PC-9 (cell line): ENCODE data around the gene CTIF. TPM values are rescaled to one million over a fixed set of nuclear protein-coding genes. Genes with fewer than 3 reads are reported as not detected.

Source experiments
- BruUV-seq: library from RNA; stranded (reverse); fragments of 400-500 nt; replicated peaks from 2 replicates; lab custom pipeline; 2021; lab: Mats Ljungman, UMichigan
- CTCF ChIA-PET: fragments of 300-600 bp; sonication (Branson Sonifier 250); formaldehyde crosslinking; loops from one replicate; lab custom pipeline; 2022; ENCODE audit warnings: antibody characterized with exemption; lab: Charles Lee
- POLR2A ChIA-PET: fragments of 300-600 bp; sonication (Branson Sonifier 250); formaldehyde crosslinking; loops from one replicate; lab custom pipeline; 2022; ENCODE audit warnings: antibody characterized with exemption; ENCODE audit not compliant: unreplicated experiment; lab: Charles Lee
- DNase-seq, 2 experiments: peaks; one replicate each; pipeline versions ENCODE4 v3.0.0 to v3.0.0-alpha.2; 2015 to 2022; ENCODE audit warnings: mixed read lengths in 1 of 2
- H2AFZ ChIP-seq: fragments of 200-600 bp; sonication (generic); 2 replicates; pipeline ENCODE4 v1.8.1; 2017; ENCODE audit warnings: antibody characterized with exemption
- H3F3A ChIP-seq: fragments of 200-600 bp; sonication (generic); 2 replicates; pipeline ENCODE4 v1.8.1; 2017; ENCODE audit warnings: antibody characterized with exemption, mild to moderate bottlenecking, low read depth; ENCODE audit not compliant: insufficient read depth
- H3K27ac ChIP-seq: fragments of 200-600 bp; sonication (generic); 2 replicates; pipeline ENCODE4 v1.6.1; 2016; ENCODE audit warnings: mixed run types
- H3K27me3 ChIP-seq: fragments of 200-600 bp; sonication (generic); 2 replicates; pipeline ENCODE4 v1.6.1; 2016; ENCODE audit warnings: low read depth, mixed run types; ENCODE audit not compliant: insufficient read depth
- H3K36me3 ChIP-seq: fragments of 200-600 bp; sonication (generic); 2 replicates; pipeline ENCODE4 v1.6.1; 2016; ENCODE audit warnings: low read depth, mixed run types
- H3K4me1 ChIP-seq: fragments of 200-600 bp; sonication (generic); replicated peaks from 2 replicates; pipeline ENCODE4 v1.6.1; 2016; ENCODE audit warnings: mixed run types; ENCODE audit not compliant: insufficient read depth
- H3K4me2 ChIP-seq: fragments of 200-600 bp; sonication (generic); 2 replicates; pipeline ENCODE4 v1.6.1; 2017; ENCODE audit warnings: mixed run types
- H3K4me3 ChIP-seq: fragments of 200-600 bp; sonication (generic); 2 replicates; pipeline ENCODE4 v1.6.1; 2016; ENCODE audit warnings: mixed run types
- H3K79me2 ChIP-seq: fragments of 200-600 bp; sonication (generic); 2 replicates; pipeline ENCODE4 v1.6.1; 2017; ENCODE audit warnings: low read depth, mixed run types
- H3K9me2 ChIP-seq: fragments of 200-600 bp; sonication (generic); 2 replicates; pipeline ENCODE4 v1.8.1; 2017; ENCODE audit warnings: mild to moderate bottlenecking; ENCODE audit not compliant: insufficient read depth
- H3K9me3 ChIP-seq: fragments of 200-600 bp; sonication (generic); 2 replicates; pipeline ENCODE4 v1.8.1; 2016; ENCODE audit warnings: low read depth; ENCODE audit not compliant: insufficient read depth
- H4K20me1 ChIP-seq: fragments of 200-600 bp; sonication (generic); 2 replicates; pipeline ENCODE4 v1.8.1; 2017; ENCODE audit not compliant: insufficient read depth
- EZH2 ChIP-seq: fragments of 200-600 bp; sonication (generic); IDR thresholded peaks from 2 replicates; pipeline ENCODE4 v1.8.0; 2017; ENCODE audit warnings: antibody characterized with exemption, low read depth
- intact Hi-C: fragments of 100-400 bp; cut with micrococcal nuclease; formaldehyde crosslinking; loops from one replicate; pipeline ENCODE4 v1.10.0; 2022; ENCODE audit not compliant: unreplicated experiment
- total RNA-seq: library from RNA; stranded (reverse); gene quantifications from 2 replicates; pipeline ENCODE4 v1.2.3, GENCODE V29; 2021
- TF ChIP-seq, protein P1 (sequence below): fragments of 200-600 bp; sonication (generic); conservative IDR thresholded peaks from 2 replicates; pipeline ENCODE4 v1.6.1; 2017; ENCODE audit warnings: mixed run types, antibody characterized with exemption, mild to moderate bottlenecking, moderate library complexity

CTIF gene
- total RNA-seq, 1 experiment from 2014 or later, result 26.2 TPM

DNA sequence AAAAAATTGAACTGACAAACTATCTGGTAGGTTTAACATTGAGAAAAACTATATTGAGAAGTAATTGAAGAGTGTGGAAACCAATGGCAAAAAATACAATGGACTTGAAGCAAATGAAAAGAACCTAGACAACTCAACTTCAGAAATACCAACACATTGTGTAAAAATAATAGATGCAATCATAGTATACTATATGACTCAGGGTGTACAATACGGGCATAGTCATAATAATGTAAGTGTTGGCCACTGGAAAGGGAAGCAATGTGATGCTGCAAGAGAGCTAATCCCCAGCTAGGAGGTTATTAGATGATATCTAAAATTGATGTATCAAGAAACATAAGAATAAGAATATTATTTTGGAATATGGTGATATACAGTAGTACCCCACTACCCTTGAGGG lies 366.7 kb downstream of the CTIF start:
- Histone ChIP-seq H4K20me1 (no peaks in the 10 kb centered on the region), H3K36me3 (no peaks in the 10 kb centered on the region), H2AFZ (no peak overlapping the region), H3K9me2 (no peaks in the 10 kb centered on the region), H3K9me3 (peaks cover 4% of the 10 kb centered on the region; the same call in 1 of the 2 replicates), H3K27ac (no peak overlapping the region), H3K4me2 (no peak overlapping the region), H3K27me3 (no peaks in the 10 kb centered on the region), H3K4me3 (no peak overlapping the region), H3F3A (peaks cover 4% of the 10 kb centered on the region; the same call in 1 of the 2 replicates), H3K4me1 (peaks cover 31% of the 10 kb centered on the region), H3K79me2 (no peaks in the 10 kb centered on the region)
- ChIA-PET POLR2A (no interaction called here), CTCF (no interaction called here)
- no peak for TF ChIP-seq EZH2
- TF ChIP-seq, protein P1, sequence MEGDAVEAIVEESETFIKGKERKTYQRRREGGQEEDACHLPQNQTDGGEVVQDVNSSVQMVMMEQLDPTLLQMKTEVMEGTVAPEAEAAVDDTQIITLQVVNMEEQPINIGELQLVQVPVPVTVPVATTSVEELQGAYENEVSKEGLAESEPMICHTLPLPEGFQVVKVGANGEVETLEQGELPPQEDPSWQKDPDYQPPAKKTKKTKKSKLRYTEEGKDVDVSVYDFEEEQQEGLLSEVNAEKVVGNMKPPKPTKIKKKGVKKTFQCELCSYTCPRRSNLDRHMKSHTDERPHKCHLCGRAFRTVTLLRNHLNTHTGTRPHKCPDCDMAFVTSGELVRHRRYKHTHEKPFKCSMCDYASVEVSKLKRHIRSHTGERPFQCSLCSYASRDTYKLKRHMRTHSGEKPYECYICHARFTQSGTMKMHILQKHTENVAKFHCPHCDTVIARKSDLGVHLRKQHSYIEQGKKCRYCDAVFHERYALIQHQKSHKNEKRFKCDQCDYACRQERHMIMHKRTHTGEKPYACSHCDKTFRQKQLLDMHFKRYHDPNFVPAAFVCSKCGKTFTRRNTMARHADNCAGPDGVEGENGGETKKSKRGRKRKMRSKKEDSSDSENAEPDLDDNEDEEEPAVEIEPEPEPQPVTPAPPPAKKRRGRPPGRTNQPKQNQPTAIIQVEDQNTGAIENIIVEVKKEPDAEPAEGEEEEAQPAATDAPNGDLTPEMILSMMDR, result no peak
- no peak for DNase-seq
- intact Hi-C loops, result no loop called here
- no TSS peak for BruUV-seq

DNA sequence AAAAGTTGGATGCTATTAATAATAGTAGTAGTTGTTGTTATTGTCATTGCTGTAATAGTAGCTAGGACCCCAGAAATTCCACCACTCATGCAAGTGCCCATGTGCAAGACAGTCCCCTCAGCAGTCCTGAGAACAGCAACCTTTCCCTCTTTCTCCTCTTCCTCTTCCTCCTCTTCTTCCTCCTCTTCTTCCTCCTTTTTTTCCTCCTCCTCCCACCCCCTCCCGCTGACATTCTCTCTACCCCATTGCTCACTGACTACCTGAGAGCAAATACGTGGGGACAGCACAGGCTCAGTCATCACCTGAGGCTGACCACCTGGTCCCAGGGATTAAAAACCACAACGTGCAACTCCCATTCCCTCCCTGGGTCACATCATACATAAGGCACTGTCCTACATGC lies 370.1 kb downstream of the CTIF start:
- no peaks in the 10 kb centered on the region for H3K9me2 ChIP-seq
- TF ChIP-seq, protein P1, result no peak
- H3K4me1 ChIP-seq, result 0 out of 2 replicates have a peak, but pooled peaks cover 5% of the 10 kb centered on the region
- no peaks in the 10 kb centered on the region for H3F3A ChIP-seq
- no peak overlapping the region for H2AFZ ChIP-seq
- no peaks in the 10 kb centered on the region for H3K27me3 ChIP-seq
- H3K4me2 ChIP-seq, result no peak overlapping the region
- ChIA-PET CTCF (no interaction called here), POLR2A (no interaction called here)
- H3K4me3 ChIP-seq, result no peak overlapping the region
- no peak overlapping the region for H3K27ac ChIP-seq
- no peaks in the 10 kb centered on the region for H3K36me3 ChIP-seq
- H3K79me2 ChIP-seq, result no peaks in the 10 kb centered on the region
- no peaks in the 10 kb centered on the region for H4K20me1 ChIP-seq
- no TSS peak for BruUV-seq
- DNase-seq, result no peak
- peaks cover 4% of the 10 kb centered on the region; the same call in 1 of the 2 replicates for H3K9me3 ChIP-seq
- intact Hi-C loops, result no loop called here

DNA sequence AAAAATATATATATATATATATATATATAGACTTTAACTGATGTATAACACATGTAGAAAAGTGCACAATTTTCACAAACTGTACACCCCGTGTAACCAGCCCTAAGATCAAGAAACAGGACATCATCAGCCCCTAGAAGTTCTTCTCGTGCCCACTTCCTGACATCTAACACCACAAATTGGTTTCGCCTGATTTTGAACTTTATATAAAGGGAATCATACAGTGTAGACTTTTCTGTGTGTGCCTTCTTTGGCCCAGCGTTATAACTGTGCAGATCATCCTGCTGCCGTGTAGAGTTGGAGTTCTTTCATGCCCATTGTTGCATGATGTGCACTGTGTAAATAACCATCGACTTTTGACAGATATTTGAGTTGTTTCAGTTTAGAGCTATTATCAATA lies 370.9 kb downstream of the CTIF start:
- intact Hi-C loops, result loop anchor here (10.0 kb wide), 1 partner anchor 195 kb away; no protein-coding TSS in a partner anchor
- Histone ChIP-seq H3K9me2 (no peaks in the 10 kb centered on the region), H3K4me3 (no peak overlapping the region), H3K4me1 (no peaks in the 10 kb centered on the region), H3K4me2 (no peak overlapping the region), H3K27ac (no peak overlapping the region), H3F3A (no peaks in the 10 kb centered on the region), H3K36me3 (no peaks in the 10 kb centered on the region), H3K9me3 (peaks cover 2% of the 10 kb centered on the region; the same call in 1 of the 2 replicates), H3K79me2 (no peaks in the 10 kb centered on the region), H2AFZ (no peak overlapping the region), H3K27me3 (no peaks in the 10 kb centered on the region), H4K20me1 (no peaks in the 10 kb centered on the region)
- CTCF ChIA-PET, result no interaction called here
- TF ChIP-seq, protein P1, result no peak
- no peak for TF ChIP-seq EZH2
- POLR2A ChIA-PET, result no interaction called here
- DNase-seq, result no peak
- BruUV-seq, result no TSS peak
